Ectodermal cell (in vitro differentiated cells): ENCODE results near the gene SEC14L6. TPM values are rescaled to one million over a fixed set of nuclear protein-coding genes. Genes with fewer than 3 reads are reported as not detected.
"Not testable (repeated sequence)": the region's sequence is repeated elsewhere in the genome, so short reads cannot be mapped to it uniquely, and the experiment has no call there.

ENCODE experiments used
- H3K27ac ChIP-seq: 2 replicates; pipeline ENCODE4 v1.7.0; 2013; ENCODE audit warnings: mild to moderate bottlenecking, low read depth, low read length; ENCODE audit not compliant: insufficient read depth, poor library complexity, severe bottlenecking
- H3K27me3 ChIP-seq: 2 replicates; pipeline ENCODE4 v1.7.0; 2013; ENCODE audit warnings: mild to moderate bottlenecking, low read length; ENCODE audit not compliant: insufficient read depth, control insufficient read depth, poor library complexity, severe bottlenecking
- H3K36me3 ChIP-seq: one replicate; pipeline ENCODE4 v1.7.0; 2013; ENCODE audit warnings: low read length; ENCODE audit not compliant: control insufficient read depth, insufficient read depth
- H3K4me1 ChIP-seq: one replicate; pipeline ENCODE4 v1.7.0; 2013; ENCODE audit warnings: low read length; ENCODE audit not compliant: control insufficient read depth, insufficient read depth
- H3K4me3 ChIP-seq: 2 replicates; pipeline ENCODE4 v1.7.0; 2013; ENCODE audit warnings: low read depth, low read length, control low read depth; ENCODE audit not compliant: insufficient read depth
- H3K9me3 ChIP-seq: 2 replicates; pipeline ENCODE4 v1.7.0; 2013; ENCODE audit warnings: mild to moderate bottlenecking, low read length, moderate library complexity; ENCODE audit not compliant: control insufficient read depth
- WGBS, 2 experiments: methylation state at CpG; one replicate each; pipeline ENCODE4 v1.1.7; 2013; ENCODE audit warnings: missing lambda C conversion rate in 2 of 2; 5-methylcytosine and 5-hydroxymethylcytosine counted together
- polyA plus RNA-seq, 4 experiments: library from polyadenylated mRNA; stranded (reverse); fragments of 50-300 nt; gene quantifications; one replicate each; pipeline ENCODE4 v1.2.3, GENCODE V29; 2013

The SEC14L6 gene
- polyA plus RNA-seq (2013, experiment 1 of 4): 2.2 TPM
- polyA plus RNA-seq (2013, experiment 2 of 4): 2.2 TPM
- 1.7 TPM for polyA plus RNA-seq (2013, experiment 3 of 4)
- 2.0 TPM for polyA plus RNA-seq (2013, experiment 4 of 4)

DNA sequence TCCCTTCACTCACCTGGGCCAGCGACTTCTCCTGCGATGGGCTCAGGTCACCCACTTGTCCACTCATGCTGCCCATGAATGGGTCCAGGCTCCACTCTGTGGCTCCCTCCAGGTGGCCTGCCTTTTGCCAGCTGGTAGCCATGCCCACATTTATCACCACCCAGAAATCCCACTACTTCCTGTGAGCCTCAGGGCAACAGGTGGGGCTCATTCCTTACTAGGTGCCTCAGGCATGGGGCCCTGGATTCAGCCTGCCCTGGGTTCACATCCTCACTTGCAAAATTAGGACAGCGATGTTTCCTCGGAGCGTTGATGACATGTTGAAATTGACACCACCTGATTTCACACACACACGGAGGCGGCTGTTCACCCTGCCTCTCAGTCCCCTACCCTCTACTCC is at the start of gene SEC14L6:
Gene SEC14L6 (minus strand): TSS at position 126 of the 400 bp plus-strand sequence. CDS start 59 bp downstream, at position 67.
- no peak within 1 kb of the TSS for H3K4me3 ChIP-seq
- no peak within 1 kb of the TSS for H3K27ac ChIP-seq
- H3K27me3 ChIP-seq: peaks cover 19% of the 10 kb centered on the region
- no peaks in the 10 kb centered on the region for H3K9me3 ChIP-seq
- H3K36me3 ChIP-seq: no peaks in the 10 kb centered on the region
- 93% methylated on average over 7 of the region's 7 CpGs for WGBS, 2 experiments
- peaks cover 6% of the 10 kb centered on the region for H3K4me1 ChIP-seq

DNA sequence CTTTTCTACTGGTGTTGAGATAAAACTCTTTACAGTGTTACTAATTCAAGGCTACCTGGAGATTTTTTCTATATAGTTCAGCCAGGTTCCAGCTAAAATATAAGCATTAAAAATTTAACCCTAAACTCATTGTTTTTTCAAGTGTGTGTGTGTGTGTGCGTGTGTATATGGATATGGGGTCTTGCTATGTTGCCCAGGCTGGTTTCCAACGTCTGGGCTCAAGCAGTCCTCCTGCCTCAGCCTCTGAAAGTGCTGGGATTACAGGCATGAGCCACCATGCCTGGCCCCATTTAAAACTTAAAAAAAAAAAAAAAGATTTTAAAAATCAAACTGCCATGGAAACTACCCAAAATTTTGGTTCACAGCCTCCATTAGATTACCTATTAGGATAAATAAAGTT is 49.7 kb upstream of the SEC14L6 start:
- Histone ChIP-seq H3K27me3 (peaks cover 15% of the 10 kb centered on the region), H3K27ac (no peak overlapping the region), H3K9me3 (no peaks in the 10 kb centered on the region), H3K36me3 (no peaks in the 10 kb centered on the region), H3K4me1 (no peaks in the 10 kb centered on the region), H3K4me3 (no peak overlapping the region)
- 78 to 84% methylated on average over 2 of the region's 2 CpGs for WGBS, 2 experiments

DNA sequence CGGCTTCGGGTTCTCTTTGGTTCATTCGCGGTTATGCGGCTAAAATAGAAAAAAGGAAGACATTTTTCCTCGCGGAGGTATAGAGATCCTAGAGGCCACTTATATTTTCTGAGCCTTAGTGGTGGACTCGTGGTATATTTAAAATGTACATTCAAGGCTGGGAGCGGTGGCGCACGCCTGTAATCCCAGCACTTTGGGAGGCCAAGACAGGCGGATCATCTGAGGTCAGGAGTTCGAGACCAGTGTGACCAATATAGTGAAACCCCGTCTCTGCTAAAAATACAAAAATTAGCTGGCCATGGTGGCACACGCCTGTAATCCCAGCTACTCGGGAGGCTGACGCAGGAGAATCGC is 45.8 kb upstream of the SEC14L6 start:
- peaks cover 15% of the 10 kb centered on the region for H3K27me3 ChIP-seq
- not testable (repeated sequence) for H3K4me3 ChIP-seq, H3K27ac ChIP-seq, H3K9me3 ChIP-seq, H3K4me1 ChIP-seq
- 51 to 53% methylated on average over 18 of the region's 18 CpGs for WGBS, 2 experiments
- peaks cover 10% of the 10 kb centered on the region for H3K36me3 ChIP-seq

DNA sequence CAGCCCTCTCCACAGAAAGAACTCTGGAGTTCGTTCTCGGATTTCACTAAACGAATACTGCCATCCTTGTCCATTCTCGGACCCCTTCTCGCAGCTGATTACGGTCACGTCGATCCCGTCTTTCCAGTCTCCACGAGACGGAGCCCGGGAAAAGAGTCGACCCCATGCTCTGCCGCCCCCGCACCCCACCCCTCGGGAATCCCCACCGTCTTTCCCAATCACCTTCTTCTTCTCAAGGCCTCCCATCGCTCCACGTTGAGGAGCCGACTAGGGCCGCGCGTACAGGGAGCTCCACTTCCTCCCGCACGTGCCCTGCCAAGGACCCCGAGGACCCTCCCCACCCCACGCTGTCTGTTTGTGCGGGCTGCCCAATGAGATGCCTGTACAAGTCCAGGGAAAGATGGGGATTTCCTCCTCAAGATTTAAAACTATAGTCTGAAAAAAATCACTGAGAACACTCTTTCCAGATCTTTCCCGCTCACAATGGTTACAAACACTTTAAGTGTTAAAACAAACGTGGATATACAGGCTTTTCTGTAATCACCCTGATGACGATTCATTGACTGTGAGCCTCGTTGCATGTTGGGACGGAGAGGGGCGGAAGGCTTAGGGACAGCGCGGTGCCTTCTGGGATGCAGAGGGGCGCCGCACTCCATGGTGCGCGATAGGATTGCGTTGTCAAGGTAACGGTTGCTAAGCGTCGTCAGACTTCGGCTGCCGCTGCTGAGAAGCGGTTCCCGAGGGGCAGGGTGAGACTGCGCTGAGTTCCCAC is 45.2 kb upstream of the SEC14L6 start, which contains the start of gene PES1:
Gene PES1 (minus strand): TSS at position 323 of the 772 bp plus-strand sequence. CDS start 77 bp downstream, at position 246.
- H3K36me3 ChIP-seq: peaks cover 16% of the 10 kb centered on the region
- peaks cover 7% of the 10 kb centered on the region for H3K4me1 ChIP-seq
- H3K4me3 ChIP-seq: peak within 1 kb of the TSS; percentile 98
- 0 to 1% methylated on average over 49 of the region's 49 CpGs for WGBS, 2 experiments
- H3K27ac ChIP-seq: peak within 1 kb of the TSS; percentile 80
- H3K9me3 ChIP-seq: no peaks in the 10 kb centered on the region
- H3K27me3 ChIP-seq: peaks cover 15% of the 10 kb centered on the region

DNA sequence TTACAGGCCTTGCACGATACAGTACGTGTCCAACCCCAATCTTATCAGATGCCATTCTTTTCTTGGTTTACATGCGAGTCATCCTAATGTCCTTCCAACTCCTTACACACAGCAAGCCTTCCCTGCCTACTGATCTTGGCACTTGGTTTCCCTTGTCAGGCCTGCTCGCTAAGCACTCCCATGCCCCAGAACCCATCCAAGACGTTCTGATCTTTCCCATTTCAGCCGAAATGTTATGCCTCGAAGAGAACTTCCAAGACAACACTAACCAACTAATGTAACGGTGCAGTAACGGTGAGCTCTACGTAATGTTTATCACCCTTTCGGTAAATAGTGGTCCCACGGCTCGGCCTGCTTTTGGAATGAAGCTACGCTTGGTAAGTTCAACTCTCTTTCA is 44.6 kb upstream of the SEC14L6 start:
- H3K4me1 ChIP-seq: peaks cover 7% of the 10 kb centered on the region
- H3K36me3 ChIP-seq: peaks cover 22% of the 10 kb centered on the region
- H3K4me3 ChIP-seq: peak overlapping the region; percentile 98
- H3K27me3 ChIP-seq: peaks cover 15% of the 10 kb centered on the region
- 7 to 8% methylated on average over 14 of the region's 14 CpGs for WGBS, 2 experiments
- H3K27ac ChIP-seq: no peak overlapping the region
- H3K9me3 ChIP-seq: no peaks in the 10 kb centered on the region

DNA sequence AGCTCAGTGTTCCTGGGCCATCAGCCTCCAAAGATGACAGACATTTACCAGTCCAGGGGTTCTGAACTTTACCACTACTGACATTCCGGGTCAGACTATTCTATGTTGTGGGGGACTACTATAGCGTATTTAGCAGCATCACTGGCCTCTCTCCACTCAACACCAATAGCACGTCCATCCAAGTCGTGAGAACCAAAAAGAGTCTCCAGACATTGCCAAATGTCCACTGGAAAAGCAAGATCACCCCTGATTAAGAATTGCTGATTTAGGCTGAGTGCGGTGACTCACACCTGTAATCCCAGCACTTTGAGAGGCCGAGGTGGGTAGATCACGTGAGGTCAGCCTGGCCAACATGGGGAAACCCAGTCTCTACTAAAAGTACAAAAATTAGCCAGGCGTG is 39.9 kb upstream of the SEC14L6 start:
- WGBS, 2 experiments: 91 to 98% methylated on average over 8 of the region's 8 CpGs
- Histone ChIP-seq H3K27ac (no peak overlapping the region), H3K9me3 (no peaks in the 10 kb centered on the region), H3K4me3 (no peak overlapping the region), H3K4me1 (peaks cover 7% of the 10 kb centered on the region), H3K27me3 (no peaks in the 10 kb centered on the region), H3K36me3 (peaks cover 41% of the 10 kb centered on the region)

DNA sequence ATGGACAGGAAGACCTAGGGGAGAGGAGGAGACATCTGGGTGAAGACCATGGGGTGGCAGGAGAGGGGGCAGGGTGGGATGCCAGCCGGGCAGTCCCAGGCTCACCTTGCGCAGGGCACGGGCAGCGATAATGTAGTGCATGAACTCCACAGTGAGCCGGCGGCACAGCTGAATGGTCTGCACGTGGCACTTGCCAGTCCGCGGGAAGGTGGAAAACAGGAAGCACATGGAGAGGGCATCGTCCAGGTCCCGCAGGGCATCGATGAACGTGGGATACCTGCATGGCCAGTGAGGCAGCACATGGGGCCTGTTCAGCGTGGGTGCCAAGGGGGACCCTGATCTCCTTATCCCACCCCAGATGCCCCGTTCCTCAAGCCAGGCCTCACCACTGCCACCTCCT is 37.9 kb upstream of the SEC14L6 start:
- 95% methylated on average over 15 of the region's 15 CpGs for WGBS, 2 experiments
- no peak overlapping the region for H3K27ac ChIP-seq
- no peaks in the 10 kb centered on the region for H3K4me1 ChIP-seq
- H3K36me3 ChIP-seq: peaks cover 53% of the 10 kb centered on the region
- no peaks in the 10 kb centered on the region for H3K27me3 ChIP-seq
- no peak overlapping the region for H3K4me3 ChIP-seq
- no peaks in the 10 kb centered on the region for H3K9me3 ChIP-seq

DNA sequence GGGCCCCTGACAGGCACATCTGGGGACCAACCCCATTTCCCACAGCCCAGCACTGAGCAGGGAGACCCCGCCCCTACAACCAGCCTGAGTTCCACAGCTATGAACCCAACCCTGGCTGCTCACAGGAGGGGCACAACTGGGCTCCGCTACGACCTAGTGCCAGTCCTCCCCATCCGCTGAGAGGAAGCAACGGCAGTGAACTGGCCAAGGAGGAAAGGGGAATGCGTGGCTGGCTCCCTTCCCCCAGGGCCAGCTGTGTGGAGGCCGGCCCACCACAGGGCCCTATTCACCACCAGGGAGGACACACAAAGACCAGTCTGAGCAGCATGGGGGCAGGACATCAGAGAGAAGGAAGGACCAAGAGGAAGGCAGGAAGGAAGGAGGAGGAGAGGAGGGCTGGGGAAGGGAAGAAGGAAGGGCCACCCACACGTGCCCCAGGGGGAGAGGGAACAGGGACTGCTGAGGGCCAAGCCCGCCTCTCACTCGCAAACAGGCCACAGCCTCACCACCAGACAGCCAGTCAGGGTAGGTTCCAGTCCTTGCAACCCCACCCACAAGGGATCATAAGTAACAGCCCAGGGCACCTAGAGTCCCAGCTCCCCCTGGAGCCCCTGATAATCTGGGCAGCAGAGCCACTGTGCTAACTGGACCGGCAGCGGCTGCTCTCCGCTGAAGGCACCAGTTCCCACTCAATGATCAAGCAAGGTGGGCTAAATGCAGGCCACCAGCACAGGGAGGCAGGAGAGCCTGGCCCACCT is 36.4 kb upstream of the SEC14L6 start:
- Histone ChIP-seq H3K27ac (no peak overlapping the region), H3K9me3 (no peaks in the 10 kb centered on the region), H3K4me1 (no peaks in the 10 kb centered on the region), H3K27me3 (no peaks in the 10 kb centered on the region), H3K4me3 (no peak overlapping the region), H3K36me3 (peaks cover 56% of the 10 kb centered on the region)
- WGBS, 2 experiments: 68 to 73% methylated on average over 13 of the region's 13 CpGs

DNA sequence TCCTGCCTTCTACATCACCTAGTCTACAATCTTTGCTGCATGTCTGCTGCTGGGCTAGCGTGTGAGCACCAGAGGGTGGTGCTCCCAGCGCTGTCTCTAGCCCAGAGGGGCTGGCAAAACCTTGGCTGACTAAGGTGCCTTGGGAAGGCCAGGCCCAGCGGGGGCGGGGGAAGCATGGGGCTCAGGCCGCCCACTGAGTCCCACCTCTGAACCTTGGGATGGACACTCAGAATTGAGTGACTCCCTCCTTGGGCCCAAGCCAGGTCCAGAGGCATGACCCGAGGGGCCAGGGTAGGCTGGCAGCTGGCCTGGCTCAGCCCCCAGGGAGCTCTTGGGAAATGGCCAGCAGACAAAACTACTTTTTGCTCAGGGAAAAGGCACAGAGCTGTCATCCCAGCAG is 35.5 kb upstream of the SEC14L6 start:
- Histone ChIP-seq H3K36me3 (peaks cover 47% of the 10 kb centered on the region), H3K27ac (no peak overlapping the region), H3K27me3 (no peaks in the 10 kb centered on the region), H3K4me3 (no peak overlapping the region), H3K9me3 (no peaks in the 10 kb centered on the region), H3K4me1 (no peaks in the 10 kb centered on the region)
- WGBS, 2 experiments: 96% methylated on average over 6 of the region's 6 CpGs

DNA sequence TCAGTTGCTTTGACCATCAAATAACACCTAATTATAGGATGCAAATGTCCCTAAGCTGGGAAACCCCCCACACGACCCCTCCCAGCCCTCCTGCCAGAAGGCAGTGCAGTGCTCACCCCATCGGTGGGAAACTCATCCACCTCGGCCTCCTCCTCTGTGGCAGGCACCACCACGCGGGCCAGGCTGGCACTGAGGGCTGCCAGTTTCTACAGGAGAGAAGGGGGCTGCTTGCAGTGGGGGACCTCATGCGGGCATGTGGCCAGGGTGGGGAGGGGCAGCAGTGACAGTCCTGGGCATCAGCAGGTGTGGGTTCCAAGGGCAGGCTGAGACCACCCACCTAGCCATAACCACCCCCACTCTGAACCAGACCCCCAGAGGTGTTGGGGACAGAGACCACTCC is 34.4 kb upstream of the SEC14L6 start:
- no peaks in the 10 kb centered on the region for H3K27me3 ChIP-seq
- 93 to 94% methylated on average over 6 of the region's 6 CpGs for WGBS, 2 experiments
- H3K4me1 ChIP-seq: no peaks in the 10 kb centered on the region
- no peak overlapping the region for H3K27ac ChIP-seq
- H3K36me3 ChIP-seq: peaks cover 46% of the 10 kb centered on the region
- no peak overlapping the region for H3K4me3 ChIP-seq
- no peaks in the 10 kb centered on the region for H3K9me3 ChIP-seq
